D721Med (cell line): ENCODE results near the gene KCTD18.

Source experiments
- DNase-seq: peaks from one replicate; pipeline ENCODE4 v3.0.0; 2011; ENCODE audit warnings: low spot score; ENCODE audit not compliant: insufficient read length
- FAIRE-seq: peaks from 2 replicates; lab custom pipeline; 2011; peaks lifted over from hg19 to GRCh38; lab: Jason Lieb, UNC
- TF ChIP-seq, protein P1 (sequence below): IDR thresholded peaks from 2 replicates; pipeline ENCODE4 v1.5.1; 2012; ENCODE audit warnings: mild to moderate bottlenecking, control low read depth; ENCODE audit not compliant: insufficient read depth; ENCODE audit errors: missing control alignments

Gene KCTD18

DNA sequence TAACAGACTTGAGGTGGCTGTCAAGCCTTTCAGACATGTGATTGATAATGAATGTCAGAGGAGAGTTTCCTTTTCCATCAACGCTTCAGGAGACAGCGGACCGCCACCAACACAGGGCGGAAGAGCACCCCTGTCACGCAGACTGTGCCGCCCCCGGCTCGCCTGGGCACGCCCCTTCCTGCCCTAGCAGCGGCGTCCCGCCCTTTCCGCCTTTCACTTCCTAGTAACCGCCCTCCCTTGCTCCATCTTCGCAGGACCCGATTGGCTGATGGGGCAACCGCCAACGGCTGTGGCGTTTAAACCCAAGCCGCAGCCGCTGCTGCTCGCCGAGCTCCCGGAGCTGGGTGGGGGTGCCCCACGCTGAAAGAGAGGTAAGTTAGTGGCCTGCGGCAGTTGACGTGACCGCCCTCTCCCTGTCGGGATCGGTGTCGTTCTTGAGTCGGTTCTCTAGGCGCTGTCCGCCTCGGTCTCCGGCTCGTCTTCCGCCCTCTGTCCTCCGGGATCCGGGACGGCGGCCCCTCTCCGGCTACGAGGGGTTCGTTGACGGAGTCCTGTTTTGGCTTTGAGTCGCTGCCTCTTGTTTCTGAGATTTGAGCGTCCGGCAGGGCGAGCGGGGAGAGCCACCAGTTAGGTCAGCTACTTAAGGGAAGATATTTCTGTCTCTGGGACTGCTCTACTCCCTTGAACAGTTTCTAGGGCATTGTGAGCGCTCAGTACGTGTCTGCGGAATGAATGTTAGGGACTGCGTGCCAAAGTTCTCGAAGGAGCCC is 16.2 kb upstream of the KCTD18 start, which contains the start of gene SGO2:
Gene SGO2, plus strand, starts transcription at position 326 of the 770 bp plus-strand sequence. CDS start 6,769 bp downstream, outside the sequence.
- DNase-seq = peak; percentile 83
- FAIRE-seq = no peak
- TF ChIP-seq, protein P1, sequence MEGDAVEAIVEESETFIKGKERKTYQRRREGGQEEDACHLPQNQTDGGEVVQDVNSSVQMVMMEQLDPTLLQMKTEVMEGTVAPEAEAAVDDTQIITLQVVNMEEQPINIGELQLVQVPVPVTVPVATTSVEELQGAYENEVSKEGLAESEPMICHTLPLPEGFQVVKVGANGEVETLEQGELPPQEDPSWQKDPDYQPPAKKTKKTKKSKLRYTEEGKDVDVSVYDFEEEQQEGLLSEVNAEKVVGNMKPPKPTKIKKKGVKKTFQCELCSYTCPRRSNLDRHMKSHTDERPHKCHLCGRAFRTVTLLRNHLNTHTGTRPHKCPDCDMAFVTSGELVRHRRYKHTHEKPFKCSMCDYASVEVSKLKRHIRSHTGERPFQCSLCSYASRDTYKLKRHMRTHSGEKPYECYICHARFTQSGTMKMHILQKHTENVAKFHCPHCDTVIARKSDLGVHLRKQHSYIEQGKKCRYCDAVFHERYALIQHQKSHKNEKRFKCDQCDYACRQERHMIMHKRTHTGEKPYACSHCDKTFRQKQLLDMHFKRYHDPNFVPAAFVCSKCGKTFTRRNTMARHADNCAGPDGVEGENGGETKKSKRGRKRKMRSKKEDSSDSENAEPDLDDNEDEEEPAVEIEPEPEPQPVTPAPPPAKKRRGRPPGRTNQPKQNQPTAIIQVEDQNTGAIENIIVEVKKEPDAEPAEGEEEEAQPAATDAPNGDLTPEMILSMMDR = no peak

DNA sequence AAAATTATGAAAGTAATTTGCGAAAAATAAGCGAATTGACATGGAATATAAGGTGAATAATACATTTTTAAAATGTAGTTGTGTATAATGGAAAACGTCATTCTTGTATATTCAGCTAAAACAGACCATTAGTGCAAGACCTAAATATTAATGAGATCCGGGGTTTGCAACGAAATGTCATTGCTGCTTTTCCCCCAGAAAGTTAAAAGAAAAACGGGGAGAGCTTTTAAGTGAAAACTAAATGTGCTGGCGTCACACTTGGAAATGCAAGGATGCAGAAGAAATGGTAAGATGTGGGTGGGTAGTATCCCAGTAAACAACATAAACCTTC is 15.6 kb upstream of the KCTD18 start:
- FAIRE-seq = no peak
- DNase-seq = no peak

DNA sequence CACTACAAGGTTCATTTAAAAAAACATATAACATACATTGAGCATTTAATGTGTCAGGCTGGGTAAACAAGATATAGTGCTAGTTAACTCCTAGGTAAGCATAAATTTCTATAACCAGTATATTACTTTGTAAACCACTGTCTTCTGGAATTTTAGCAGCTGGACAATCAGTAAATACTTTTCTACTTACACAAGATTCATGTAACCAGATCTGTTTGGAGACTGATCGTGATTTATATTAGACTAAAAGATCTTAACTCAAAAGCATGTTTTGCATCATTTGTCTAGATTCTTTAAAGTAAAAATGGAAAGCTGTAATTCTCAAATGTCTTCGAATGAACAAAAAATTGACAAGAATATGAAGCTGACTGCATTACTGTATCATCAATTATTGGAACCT is 15.2 kb upstream of the KCTD18 start:
- no peak for FAIRE-seq
- TF ChIP-seq, protein P1 = no peak
- no peak for DNase-seq

More for the DNA sequence above, 15.6 kb upstream of the KCTD18 start:
- TF ChIP-seq, protein P1 = no peak

DNA sequence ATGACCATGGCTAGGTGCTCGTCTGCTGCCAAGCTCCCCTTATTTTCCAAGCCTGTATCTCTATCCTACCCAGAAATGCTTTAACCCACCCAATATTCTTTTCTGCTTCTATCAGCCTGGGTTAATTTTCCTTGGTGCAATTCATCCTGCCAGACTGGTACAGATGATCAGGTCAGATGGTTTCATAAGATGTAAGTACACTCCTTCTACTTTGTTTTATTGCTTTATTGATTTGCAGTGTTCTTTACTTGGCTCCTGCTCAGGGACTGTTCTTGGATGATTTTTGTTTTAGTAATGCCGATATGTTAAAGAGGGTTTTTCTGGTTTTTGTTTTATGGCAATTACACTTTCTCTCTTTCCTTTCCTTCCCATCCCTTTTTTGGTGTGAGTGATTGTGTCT is 13.7 kb upstream of the KCTD18 start:
- DNase-seq = no peak
- TF ChIP-seq, protein P1 = no peak
- no peak for FAIRE-seq

DNA sequence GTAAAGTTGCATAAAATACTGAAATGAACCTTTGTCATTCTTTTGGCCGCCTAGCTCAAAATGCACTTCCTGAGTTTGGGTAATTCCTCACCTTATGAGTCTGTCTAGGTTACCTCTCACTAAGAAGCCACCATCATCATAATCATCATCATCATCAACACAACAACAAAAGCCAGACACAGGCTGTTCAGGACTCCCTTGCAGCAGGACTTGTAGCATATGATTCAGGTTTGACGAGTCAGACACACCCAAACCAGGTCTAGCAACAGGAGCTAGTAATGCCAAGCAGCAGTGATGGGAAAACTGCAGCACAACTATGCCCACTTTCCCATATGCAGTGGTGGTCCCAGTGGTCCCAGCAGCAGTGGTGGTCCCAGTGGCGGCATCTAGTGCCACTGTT is 13.3 kb upstream of the KCTD18 start:
- FAIRE-seq (no peak), DNase-seq (no peak)
- TF ChIP-seq, protein P1 = no peak

DNA sequence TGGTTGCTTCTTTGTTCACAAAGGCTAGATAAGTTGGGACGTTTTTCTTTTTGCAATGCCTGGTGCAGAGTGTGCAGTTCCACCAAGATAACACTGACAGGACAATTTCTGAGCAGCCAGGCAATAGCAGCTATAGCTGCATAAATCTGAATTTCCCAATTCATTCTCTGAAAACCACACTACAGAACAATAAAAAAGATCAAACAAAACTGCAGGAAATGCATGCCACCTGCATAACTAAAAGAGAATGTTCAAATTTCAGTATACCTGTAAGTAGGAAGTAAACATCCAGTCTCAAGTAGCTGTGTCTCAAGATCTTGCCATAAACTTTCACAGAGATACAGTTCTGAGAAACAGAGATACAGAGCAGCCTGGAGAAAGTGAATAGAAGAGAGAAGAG is 5.3 kb upstream of the KCTD18 start:
- FAIRE-seq (no peak), DNase-seq (no peak)
- TF ChIP-seq, protein P1 = no peak

DNA sequence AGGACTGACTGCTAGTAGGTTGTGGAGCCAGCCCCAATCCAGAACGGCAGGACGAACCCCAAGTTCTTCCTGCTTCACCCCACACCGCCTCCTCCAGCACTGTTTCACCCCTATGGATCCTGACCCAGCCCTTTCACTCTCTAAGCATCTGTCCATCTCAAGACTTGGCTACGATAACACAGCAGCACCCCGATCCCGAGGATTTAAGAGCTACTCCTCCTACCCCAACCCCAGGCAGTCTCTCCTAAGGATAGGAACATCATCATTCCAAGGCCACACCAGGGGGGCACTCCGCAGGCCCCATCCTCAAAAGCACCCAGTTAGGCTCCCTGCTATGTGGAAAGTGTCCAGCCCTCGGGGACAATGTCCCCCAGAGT is 645 bp downstream of the KCTD18 start:
- TF ChIP-seq, protein P1 = no peak
- no peak for DNase-seq
- FAIRE-seq = no peak
